ENCODE data around the gene GTF3C1. TPM values are rescaled to one million over a fixed set of nuclear protein-coding genes. Genes with fewer than 3 reads are reported as not detected.

Gene GTF3C1
- total RNA-seq, 1 donor from 2014 or later: 106 TPM

DNA sequence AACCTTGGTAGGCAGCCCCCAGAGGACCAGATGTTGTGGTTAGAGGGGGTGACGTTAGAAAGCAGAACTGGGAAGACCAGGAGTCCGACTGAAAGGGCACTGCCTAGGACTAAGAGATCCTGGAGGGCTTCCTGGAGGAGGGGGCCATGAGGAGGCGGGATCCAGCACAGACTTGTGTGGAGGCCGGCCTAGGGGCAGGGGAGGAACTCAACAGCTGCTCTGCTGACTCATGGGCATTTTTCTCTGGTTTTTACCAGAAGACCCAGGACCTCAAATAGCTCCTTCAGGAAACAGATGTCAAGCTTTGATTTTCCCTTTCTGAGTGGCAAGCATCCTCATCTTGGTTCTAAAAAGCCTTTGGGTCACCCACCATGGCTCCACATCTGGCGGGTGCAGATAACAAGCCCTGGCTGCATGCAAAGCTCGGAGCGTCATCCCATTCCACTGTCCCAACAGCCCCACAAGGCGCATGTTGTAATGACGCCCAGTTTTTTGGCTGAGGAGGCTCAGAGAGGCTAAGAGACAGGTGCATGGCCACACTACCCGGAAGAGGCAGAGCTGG, 118.7 kb downstream of the GTF3C1 start:
- DNase-seq: peak; percentile 10
- H3K27ac Mint-ChIP-seq (ENCODE audit: unreplicated experiment): no peak overlapping the region
- H3K36me3 Mint-ChIP-seq (ENCODE audit: unreplicated experiment): no peaks in the 10 kb centered on the region
- H3K27me3 Mint-ChIP-seq (ENCODE audit: unreplicated experiment): peaks cover 6% of the 10 kb centered on the region
- H3K4me1 Mint-ChIP-seq (ENCODE audit: low read depth, unreplicated experiment): no peaks in the 10 kb centered on the region
- H3K9me3 Mint-ChIP-seq (ENCODE audit: unreplicated experiment): peaks cover 1% of the 10 kb centered on the region
- H3K4me3 Mint-ChIP-seq (ENCODE audit: unreplicated experiment): no peak overlapping the region
- TF ChIP-seq, protein P1, sequence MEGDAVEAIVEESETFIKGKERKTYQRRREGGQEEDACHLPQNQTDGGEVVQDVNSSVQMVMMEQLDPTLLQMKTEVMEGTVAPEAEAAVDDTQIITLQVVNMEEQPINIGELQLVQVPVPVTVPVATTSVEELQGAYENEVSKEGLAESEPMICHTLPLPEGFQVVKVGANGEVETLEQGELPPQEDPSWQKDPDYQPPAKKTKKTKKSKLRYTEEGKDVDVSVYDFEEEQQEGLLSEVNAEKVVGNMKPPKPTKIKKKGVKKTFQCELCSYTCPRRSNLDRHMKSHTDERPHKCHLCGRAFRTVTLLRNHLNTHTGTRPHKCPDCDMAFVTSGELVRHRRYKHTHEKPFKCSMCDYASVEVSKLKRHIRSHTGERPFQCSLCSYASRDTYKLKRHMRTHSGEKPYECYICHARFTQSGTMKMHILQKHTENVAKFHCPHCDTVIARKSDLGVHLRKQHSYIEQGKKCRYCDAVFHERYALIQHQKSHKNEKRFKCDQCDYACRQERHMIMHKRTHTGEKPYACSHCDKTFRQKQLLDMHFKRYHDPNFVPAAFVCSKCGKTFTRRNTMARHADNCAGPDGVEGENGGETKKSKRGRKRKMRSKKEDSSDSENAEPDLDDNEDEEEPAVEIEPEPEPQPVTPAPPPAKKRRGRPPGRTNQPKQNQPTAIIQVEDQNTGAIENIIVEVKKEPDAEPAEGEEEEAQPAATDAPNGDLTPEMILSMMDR (IDR thresholded peaks at IDR 0.05; ENCODE audit: partially characterized antibody, unreplicated experiment): no peak

- Mint-ChIP-seq H3K27ac (ENCODE audit: unreplicated experiment) (no peak overlapping the region), H3K36me3 (ENCODE audit: unreplicated experiment) (no peaks in the 10 kb centered on the region), H3K9me3 (ENCODE audit: unreplicated experiment) (peaks cover 1% of the 10 kb centered on the region), H3K4me3 (ENCODE audit: unreplicated experiment) (no peak overlapping the region), H3K27me3 (ENCODE audit: unreplicated experiment) (peaks cover 6% of the 10 kb centered on the region), H3K4me1 (ENCODE audit: low read depth, unreplicated experiment) (no peaks in the 10 kb centered on the region)
- TF ChIP-seq, protein P1 (IDR thresholded peaks at IDR 0.05; ENCODE audit: partially characterized antibody, unreplicated experiment): no peak
- peak; percentile 5 for DNase-seq
These were observed 119.2 kb downstream of the GTF3C1 start for GRCh38 chr16:27430512-27430911.

- H3K9me3 Mint-ChIP-seq (ENCODE audit: unreplicated experiment): peaks cover 1% of the 10 kb centered on the region
- no peaks in the 10 kb centered on the region for H3K4me1 Mint-ChIP-seq (ENCODE audit: low read depth, unreplicated experiment)
- TF ChIP-seq, protein P1 (IDR thresholded peaks at IDR 0.05; ENCODE audit: partially characterized antibody, unreplicated experiment): no peak
- no peak overlapping the region for H3K4me3 Mint-ChIP-seq (ENCODE audit: unreplicated experiment)
- peaks cover 7% of the 10 kb centered on the region for H3K27me3 Mint-ChIP-seq (ENCODE audit: unreplicated experiment)
- peak; percentile 4 for DNase-seq
- peaks cover 2% of the 10 kb centered on the region for H3K36me3 Mint-ChIP-seq (ENCODE audit: unreplicated experiment)
- no peak overlapping the region for H3K27ac Mint-ChIP-seq (ENCODE audit: unreplicated experiment)
These were observed 119.7 kb downstream of the GTF3C1 start for GRCh38 chr16:27429981-27430441.

DNA sequence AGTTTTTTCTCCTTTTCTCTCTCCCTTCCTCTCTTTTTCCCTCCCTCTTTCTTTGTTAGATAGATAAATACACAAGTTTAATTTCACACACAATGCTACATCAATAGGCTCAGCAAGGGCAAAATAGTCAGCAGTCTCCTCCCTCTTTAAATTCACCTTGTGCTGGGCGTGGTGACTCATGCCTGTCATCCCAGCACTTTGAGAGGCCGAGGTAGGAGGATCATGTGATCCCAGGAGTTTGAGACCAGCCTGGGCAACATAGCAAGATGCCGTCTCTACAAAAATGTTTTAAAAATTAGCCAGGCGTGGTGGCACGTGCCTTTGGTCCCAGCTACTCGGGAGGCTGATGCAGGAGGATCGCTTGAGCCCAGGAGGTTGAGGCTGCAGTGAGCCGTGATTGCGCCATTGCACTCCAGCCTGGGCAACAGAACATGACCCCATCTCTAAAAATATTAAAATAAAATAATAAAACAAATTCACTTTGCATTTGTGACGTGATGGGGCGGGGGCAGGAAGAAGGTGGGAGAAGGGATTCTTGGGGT, 120.3 kb downstream of the GTF3C1 start:
- Mint-ChIP-seq H3K36me3 (ENCODE audit: unreplicated experiment) (peaks cover 3% of the 10 kb centered on the region), H3K9me3 (ENCODE audit: unreplicated experiment) (peaks cover 2% of the 10 kb centered on the region), H3K27me3 (ENCODE audit: unreplicated experiment) (peaks cover 10% of the 10 kb centered on the region), H3K27ac (ENCODE audit: unreplicated experiment) (no peak overlapping the region), H3K4me3 (ENCODE audit: unreplicated experiment) (no peak overlapping the region), H3K4me1 (ENCODE audit: low read depth, unreplicated experiment) (no peaks in the 10 kb centered on the region)
- DNase-seq: no peak
- TF ChIP-seq, protein P1 (IDR thresholded peaks at IDR 0.05; ENCODE audit: partially characterized antibody, unreplicated experiment): no peak

GRCh38 chr16:27428026-27428785, 121.5 kb downstream of the GTF3C1 start:
- TF ChIP-seq, protein P1 (IDR thresholded peaks at IDR 0.05; ENCODE audit: partially characterized antibody, unreplicated experiment): no peak
- H3K4me3 Mint-ChIP-seq (ENCODE audit: unreplicated experiment): no peak overlapping the region
- H3K27ac Mint-ChIP-seq (ENCODE audit: unreplicated experiment): no peak overlapping the region
- peaks cover 13% of the 10 kb centered on the region for H3K27me3 Mint-ChIP-seq (ENCODE audit: unreplicated experiment)
- no peaks in the 10 kb centered on the region for H3K4me1 Mint-ChIP-seq (ENCODE audit: low read depth, unreplicated experiment)
- DNase-seq: no peak
- H3K9me3 Mint-ChIP-seq (ENCODE audit: unreplicated experiment): peaks cover 3% of the 10 kb centered on the region
- H3K36me3 Mint-ChIP-seq (ENCODE audit: unreplicated experiment): peaks cover 3% of the 10 kb centered on the region
